Measurements from ENCODE around the gene AATK. TPM values are rescaled to one million over a fixed set of nuclear protein-coding genes. Genes with fewer than 3 reads are reported as not detected.

Gene AATK
- total and polyA plus RNA-seq, 10 donors: 2.5 to 69.5 (median 20.1) TPM

DNA sequence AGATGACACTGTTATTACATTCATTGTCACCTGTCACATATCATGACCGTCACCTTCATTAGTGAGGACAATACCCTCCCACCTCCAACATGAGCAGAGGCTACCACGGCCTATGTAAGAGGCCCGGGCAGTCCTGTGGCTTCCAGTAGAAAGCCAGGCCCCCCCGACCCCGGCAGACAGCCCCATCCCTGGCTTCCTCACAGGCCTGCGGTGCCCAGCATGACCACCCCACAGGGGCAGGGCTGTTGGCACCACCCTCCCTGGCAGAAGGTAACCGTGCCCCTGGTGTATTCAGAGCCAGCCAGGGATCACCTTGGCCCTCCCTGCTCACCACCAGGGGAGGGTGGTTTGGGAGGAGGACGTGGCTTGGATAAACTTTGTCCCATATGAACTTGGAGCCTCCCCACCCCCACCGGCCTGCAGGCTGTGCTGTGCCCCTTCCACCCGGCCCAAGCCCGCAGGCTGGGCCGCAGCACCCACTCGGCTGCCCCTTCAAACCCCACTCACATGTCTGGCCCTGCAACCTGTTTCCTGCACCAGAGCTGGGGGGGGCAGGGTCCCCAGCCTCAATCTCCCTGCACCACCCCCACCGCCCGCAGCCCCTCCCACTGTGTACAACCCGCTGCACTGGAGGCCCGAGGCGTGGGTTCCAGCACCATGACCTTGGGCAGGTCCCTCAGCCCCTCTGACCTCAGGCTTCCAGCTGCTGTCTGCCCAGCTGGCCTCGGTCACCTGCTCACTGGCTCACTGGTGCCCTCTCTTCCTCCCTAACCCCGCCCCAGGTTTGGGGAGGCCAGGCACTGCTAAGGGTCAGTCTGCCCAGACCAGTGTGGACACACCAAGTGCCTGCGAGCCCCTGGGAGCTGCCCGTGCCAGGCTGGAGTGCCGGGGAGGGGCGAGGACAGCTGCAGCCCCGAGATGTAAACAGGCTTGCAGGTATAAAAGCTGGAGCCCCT is 12.4 kb upstream of the AATK start:
- WGBS, 5 donors: 81 to 89% (median 84%) methylated on average over 14 to 25 of the region's 25 CpGs
- Histone ChIP-seq H3K27ac (no peak overlapping the region), H3K9me3 (peaks cover 0 to 10% (median 3%) of the 10 kb centered on the region in 8 donors), H3K27me3 (replicated peaks in 1 of 7) (peaks cover 0 to 20% (median 0%) of the 10 kb centered on the region in 7 donors), H3K36me3 (no peaks in the 10 kb centered on the region), H3K4me3 (no peak overlapping the region), H3K4me1 (peaks cover 0 to 6% (median 0%) of the 10 kb centered on the region in 6 donors)
- no peak for DNase-seq
- intact Hi-C loops (cut with DNase I; ENCODE audit: low total_unique reads): no loop called here
- TF ChIP-seq, protein P1, sequence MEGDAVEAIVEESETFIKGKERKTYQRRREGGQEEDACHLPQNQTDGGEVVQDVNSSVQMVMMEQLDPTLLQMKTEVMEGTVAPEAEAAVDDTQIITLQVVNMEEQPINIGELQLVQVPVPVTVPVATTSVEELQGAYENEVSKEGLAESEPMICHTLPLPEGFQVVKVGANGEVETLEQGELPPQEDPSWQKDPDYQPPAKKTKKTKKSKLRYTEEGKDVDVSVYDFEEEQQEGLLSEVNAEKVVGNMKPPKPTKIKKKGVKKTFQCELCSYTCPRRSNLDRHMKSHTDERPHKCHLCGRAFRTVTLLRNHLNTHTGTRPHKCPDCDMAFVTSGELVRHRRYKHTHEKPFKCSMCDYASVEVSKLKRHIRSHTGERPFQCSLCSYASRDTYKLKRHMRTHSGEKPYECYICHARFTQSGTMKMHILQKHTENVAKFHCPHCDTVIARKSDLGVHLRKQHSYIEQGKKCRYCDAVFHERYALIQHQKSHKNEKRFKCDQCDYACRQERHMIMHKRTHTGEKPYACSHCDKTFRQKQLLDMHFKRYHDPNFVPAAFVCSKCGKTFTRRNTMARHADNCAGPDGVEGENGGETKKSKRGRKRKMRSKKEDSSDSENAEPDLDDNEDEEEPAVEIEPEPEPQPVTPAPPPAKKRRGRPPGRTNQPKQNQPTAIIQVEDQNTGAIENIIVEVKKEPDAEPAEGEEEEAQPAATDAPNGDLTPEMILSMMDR (IDR thresholded peaks at IDR 0.05 in 8 of 11, conservative IDR thresholded peaks at IDR 0.05 in 3 of 11): no peak
- TF ChIP-seq POLR2A (IDR thresholded peaks at IDR 0.05): no peak
- no peak for TF ChIP-seq POLR2AphosphoS5 (IDR thresholded peaks at IDR 0.05)

DNA sequence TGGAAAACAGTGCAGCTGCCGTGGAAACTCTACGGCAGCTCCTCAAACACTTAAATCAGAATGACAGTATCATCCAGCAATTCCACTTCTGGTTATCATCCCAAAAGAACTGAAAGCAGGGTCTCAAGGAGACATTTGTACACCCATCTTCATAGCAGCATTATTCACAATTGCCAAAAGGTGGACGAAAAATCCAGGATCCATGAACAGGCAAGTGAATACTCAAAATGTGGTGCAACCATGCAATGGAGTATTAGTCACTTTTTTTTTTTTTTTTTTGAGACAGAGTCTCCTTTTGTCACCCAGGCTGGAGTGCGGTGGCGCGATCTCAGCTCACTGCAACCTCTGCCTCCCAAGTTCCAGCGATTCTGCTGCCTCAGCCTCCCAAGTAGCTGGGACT is 10.6 kb upstream of the AATK start:
- H3K27ac ChIP-seq: no peak overlapping the region
- DNase-seq: no peak
- intact Hi-C loops (cut with DNase I; ENCODE audit: low total_unique reads): no loop called here
- peaks cover 0 to 10% (median 3%) of the 10 kb centered on the region in 8 donors for H3K9me3 ChIP-seq
- WGBS, 5 donors: 88 to 96% (median 91%) methylated on average over 7 of the region's 7 CpGs
- H3K27me3 ChIP-seq (replicated peaks in 1 of 7): peaks cover 0 to 6% (median 0%) of the 10 kb centered on the region in 7 donors
- TF ChIP-seq POLR2A (IDR thresholded peaks at IDR 0.05): no peak
- H3K36me3 ChIP-seq: no peaks in the 10 kb centered on the region
- H3K4me3 ChIP-seq: no peak overlapping the region
- H3K4me1 ChIP-seq: peaks cover 0 to 9% (median 3%) of the 10 kb centered on the region in 6 donors

- peaks cover 0 to 10% (median 3%) of the 10 kb centered on the region in 8 donors for H3K9me3 ChIP-seq
- 85 to 95% (median 94%) methylated on average over 1 of the region's 1 CpG for WGBS, 5 donors
- H3K27ac ChIP-seq: no peak overlapping the region
- DNase-seq: no peak
- no peak overlapping the region for H3K4me3 ChIP-seq
- peaks cover 0 to 10% (median 0%) of the 10 kb centered on the region in 6 donors for H3K4me1 ChIP-seq
- TF ChIP-seq POLR2A (IDR thresholded peaks at IDR 0.05): no peak
- TF ChIP-seq, protein P1 (IDR thresholded peaks at IDR 0.05 in 8 of 11, conservative IDR thresholded peaks at IDR 0.05 in 3 of 11): no peak
- no peak for TF ChIP-seq POLR2AphosphoS5 (IDR thresholded peaks at IDR 0.05)
- H3K36me3 ChIP-seq: no peaks in the 10 kb centered on the region
- intact Hi-C loops (cut with DNase I; ENCODE audit: low total_unique reads): no loop called here
- H3K27me3 ChIP-seq (replicated peaks in 1 of 7): no peaks in the 10 kb centered on the region
These were observed 7.7 kb upstream of the AATK start for GRCh38 chr17:81173762-81174155.

DNA sequence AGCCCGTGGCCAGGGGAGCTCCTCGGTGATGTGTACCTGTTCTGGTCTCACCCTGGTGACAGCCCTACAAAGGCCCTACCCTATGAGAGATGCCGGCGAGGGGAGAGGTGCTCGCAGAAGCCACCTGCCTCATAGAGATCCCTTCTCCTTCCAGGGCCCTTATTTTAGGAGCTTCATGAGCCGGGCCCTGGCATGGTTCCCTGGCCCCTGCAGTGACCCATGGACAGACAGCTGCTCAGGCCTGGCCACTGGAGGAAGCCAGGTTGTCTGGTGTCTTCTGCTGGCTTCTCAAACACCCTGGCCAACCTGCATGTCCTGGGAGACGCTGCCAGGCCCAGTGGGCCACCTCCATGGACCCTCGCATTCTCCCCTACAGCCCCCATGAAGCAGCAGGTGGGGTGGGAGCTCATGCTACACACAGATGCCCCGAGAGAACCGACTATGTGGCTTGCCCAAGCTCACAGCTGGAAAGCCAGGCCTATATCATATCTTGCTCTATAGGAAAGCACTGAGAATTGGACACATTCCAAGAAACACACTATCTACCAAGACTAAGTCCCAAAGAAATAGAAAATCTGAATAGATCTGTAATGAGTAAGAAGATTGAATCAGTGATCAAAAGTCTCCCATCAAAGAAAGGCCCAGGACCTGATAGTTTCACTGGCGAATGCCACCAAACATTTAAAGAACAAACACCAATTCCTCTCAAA is 7.2 kb upstream of the AATK start:
- no peak for DNase-seq

More for the DNA sequence above, 7.2 kb upstream of the AATK start:
- WGBS, 5 donors: 81 to 94% (median 90%) methylated on average over 10 to 11 of the region's 11 CpGs
- intact Hi-C loops (cut with DNase I; ENCODE audit: low total_unique reads): no loop called here
- Histone ChIP-seq H3K27ac (no peak overlapping the region), H3K4me1 (peaks cover 0 to 10% (median 0%) of the 10 kb centered on the region in 6 donors), H3K4me3 (no peak overlapping the region), H3K9me3 (peaks cover 0 to 10% (median 3%) of the 10 kb centered on the region in 8 donors), H3K36me3 (no peaks in the 10 kb centered on the region), H3K27me3 (replicated peaks in 1 of 7) (no peaks in the 10 kb centered on the region)
- TF ChIP-seq, protein P1 (IDR thresholded peaks at IDR 0.05 in 8 of 11, conservative IDR thresholded peaks at IDR 0.05 in 3 of 11): no peak
- TF ChIP-seq POLR2A (IDR thresholded peaks at IDR 0.05) (no peak), POLR2AphosphoS5 (IDR thresholded peaks at IDR 0.05) (no peak)
